HG03175 (cell line): Measurements from ENCODE around the gene MRPS12.

ENCODE experiments used
- ATAC-seq: cut with Tn5 transposase; IDR thresholded peaks from one replicate; pipeline ENCODE4 v1.9.1; 2021; ENCODE audit warnings: mild to moderate bottlenecking, moderate library complexity; ENCODE audit not compliant: unreplicated experiment

The MRPS12 gene

GRCh38 chr19:38970664-38971532 lies 40.2 kb downstream of the MRPS12 start:
- ATAC-seq = no peak

DNA sequence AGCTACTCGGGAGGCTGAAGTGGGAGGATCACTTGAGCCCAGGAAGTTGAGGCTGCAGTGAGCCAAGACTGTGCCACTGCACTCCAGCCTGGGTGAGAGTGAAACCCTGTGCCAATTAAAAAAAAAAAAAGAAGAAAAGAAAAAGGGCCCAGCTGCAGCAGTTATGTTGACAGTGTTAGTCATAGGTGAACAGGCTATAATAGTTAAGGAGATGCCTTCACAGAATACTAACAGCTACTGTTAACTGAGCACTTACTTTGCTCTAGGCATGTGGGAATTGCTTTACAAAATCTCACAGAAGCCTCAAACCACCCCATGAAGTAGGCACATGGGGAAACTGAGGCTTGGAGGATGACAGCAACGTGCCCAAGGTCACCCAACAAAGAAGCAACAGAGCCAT lies 40.9 kb downstream of the MRPS12 start:
- ATAC-seq = no peak

GRCh38 chr19:38974624-38975213 lies 44.0 kb downstream of the MRPS12 start:
- ATAC-seq = no peak

GRCh38 chr19:38975214-38975860 lies 44.6 kb downstream of the MRPS12 start, which contains the start of gene FBXO17:
TSS of gene FBXO17 (minus strand) at chr19:38975742. CDS start at chr19:38950319, 25,423 bp downstream.
- no peak for ATAC-seq

GRCh38 chr19:38975861-38976271 lies 45.1 kb downstream of the MRPS12 start:
- no peak for ATAC-seq

DNA sequence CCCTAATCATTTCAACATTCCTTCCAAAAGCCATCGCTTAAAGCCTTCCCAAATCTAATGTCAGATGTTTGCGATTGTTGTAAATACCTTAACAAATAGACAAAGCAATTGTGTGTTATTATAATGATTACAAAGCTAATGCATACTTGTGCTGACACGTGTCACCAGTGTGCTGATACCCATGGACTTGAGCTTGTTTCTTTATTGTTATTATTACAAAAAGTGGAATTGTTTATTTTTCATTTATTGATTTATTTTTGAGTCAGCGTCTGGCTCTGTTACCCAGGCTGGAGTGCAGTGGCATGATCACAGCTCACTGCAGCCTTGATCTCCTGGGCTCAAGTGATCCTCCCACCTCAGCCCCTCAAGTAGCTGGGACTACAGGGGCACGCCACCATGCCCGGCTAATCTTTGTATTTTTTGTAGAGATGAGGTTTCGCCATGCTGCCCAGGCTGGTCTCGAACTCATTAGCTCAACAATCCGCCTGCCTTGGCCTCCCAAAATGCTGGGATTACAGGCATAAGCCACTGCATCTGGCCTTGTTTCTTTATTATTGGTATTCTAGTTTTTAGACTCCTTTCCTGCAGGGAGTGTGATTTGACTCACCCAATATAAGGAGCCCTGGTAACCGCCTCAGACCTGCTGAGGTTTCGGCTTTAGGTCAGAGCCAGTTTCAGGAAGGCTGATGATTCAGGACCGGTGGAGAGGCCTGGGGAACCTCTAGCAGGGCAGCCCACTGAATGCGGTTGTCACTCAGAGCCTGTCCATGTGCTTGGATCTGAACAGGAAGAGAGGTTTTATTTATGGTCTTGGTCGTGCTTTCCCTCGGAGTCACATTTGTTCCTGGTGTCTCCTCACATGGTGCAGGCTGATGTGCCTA lies 46.9 kb downstream of the MRPS12 start:
- ATAC-seq = peak; percentile 68

DNA sequence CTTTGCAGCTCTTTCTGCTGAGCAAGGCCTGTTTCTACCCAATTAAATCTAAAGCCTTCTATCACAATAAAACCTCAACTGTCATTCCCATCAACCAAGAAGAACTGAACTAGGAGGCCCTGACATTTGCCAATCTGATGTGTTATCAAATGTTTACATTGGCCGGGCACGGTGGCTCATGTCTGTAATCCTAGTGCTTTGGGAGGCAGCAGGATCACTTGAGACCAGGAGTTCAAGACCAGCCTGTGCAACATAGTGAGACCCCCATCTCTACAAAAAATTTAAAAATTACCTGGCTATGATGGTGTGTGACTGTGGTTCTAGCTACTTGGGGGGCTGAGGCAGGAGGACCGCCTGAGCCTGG lies 47.6 kb downstream of the MRPS12 start:
- no peak for ATAC-seq

DNA sequence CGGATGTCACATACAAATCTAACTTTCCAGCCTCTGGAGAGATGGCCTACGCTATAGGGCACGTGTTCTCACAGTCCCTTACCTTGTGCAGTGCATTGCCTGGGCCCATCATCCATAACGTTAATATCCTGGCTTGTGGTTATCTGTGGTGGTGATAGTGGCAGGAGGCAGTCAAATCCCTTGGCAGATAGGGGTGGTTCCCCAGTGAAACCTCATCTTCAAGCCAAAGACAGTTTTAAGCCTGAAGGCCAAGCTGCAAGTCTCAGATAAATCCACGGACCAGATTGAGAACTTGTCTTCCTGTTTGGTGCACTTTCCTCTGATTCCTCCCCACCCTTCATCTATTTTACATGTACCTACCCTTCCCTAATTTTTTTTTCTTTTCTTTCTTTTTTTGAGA lies 49.1 kb downstream of the MRPS12 start:
- no peak for ATAC-seq

DNA sequence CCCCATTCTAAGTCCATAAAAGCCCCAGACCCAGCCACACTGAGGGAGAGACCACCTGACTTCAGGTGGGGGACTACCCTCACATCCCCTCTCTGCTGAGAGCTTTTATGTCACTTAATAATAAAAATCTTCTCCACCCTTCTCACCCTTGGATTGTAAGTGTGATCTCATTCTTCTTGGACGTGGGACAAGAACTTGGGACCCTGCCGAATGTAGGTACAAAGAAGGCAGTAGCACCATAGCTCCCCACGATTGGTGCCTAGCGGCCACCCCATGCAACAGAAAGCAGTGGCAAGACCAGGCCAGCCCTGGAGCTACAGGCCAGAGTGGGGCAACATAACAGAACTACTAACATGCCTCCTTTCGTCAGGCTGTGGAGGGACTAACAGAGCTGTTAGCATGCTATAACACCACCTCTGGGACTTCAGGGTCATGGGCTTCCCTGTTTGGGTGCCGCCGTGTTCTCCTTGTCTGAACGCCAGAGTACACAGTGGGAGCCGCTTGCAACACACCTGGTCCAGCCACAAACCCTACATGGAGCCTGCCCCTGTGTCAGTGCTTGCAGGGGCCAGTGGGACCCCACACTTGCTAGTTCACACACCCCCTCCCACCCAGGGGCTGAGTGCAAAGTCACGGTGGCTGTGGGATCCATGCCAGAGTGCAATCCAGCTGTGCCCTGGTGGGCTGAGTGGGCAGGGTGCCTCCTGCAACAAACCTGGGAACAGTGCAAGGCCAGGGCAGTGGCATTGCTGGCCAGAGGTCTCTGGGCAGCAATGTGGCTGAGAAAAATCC lies 50.0 kb downstream of the MRPS12 start:
- ATAC-seq = no peak
